Peyer's patch (tissue), 4 donors: ENCODE results near the gene B9D1.

ENCODE experiments used
- CTCF ChIP-seq, 6 experiments: fragments of 450-650 bp in 4 of 6; fragments of 200-600 bp in 2 of 6; sonication (generic) in 1 of 6; IDR thresholded peaks; one replicate each; pipeline ENCODE4 v1.5.1; 2017 to 2019; ENCODE audit warnings: antibody characterized with exemption in 6 of 6, mild to moderate bottlenecking in 3 of 6, moderate library complexity in 1 of 6
- POLR2A ChIP-seq, 2 donors: fragments of 450-650 bp; IDR thresholded peaks; one replicate each; pipeline ENCODE4 v1.5.1; 2017; ENCODE audit warnings: antibody characterized with exemption in 2 of 2, mild to moderate bottlenecking in 2 of 2, moderate library complexity in 2 of 2

- TF ChIP-seq POLR2A (IDR thresholded peaks at IDR 0.05) (no peak), CTCF (IDR thresholded peaks at IDR 0.05) (no peak)
Measured at GRCh38 chr17:19399750-19400450, 37.4 kb upstream of the B9D1 start.
